Kidney (tissue), 14 donors: ENCODE measurements around the gene MPHOSPH9. TPM values are rescaled to one million over a fixed set of nuclear protein-coding genes. Genes with fewer than 3 reads are reported as not detected.

Experiments
- DNase-seq, 5 donors: peaks; one replicate each; pipeline ENCODE4 v3.0.0-alpha.2; 2013 to 2020
- FAIRE-seq: peaks from 2 replicates; lab custom pipeline; 2012; peaks lifted over from hg19 to GRCh38; lab: Jason Lieb, UNC
- H3K27ac ChIP-seq, 2 donors: one replicate each; pipeline ENCODE4 v1.7.0; 2013; ENCODE audit warnings: low read depth in 2 of 2, low read length in 2 of 2, inconsistent platforms in 1 of 2
- H3K27me3 ChIP-seq: one replicate; pipeline ENCODE4 v1.7.1; 2013; ENCODE audit warnings: low read length, inconsistent platforms; ENCODE audit not compliant: control insufficient read depth, insufficient read depth
- H3K36me3 ChIP-seq, 3 donors: one replicate each; pipeline versions ENCODE4 v1.7.0 to v1.7.1; 2013; ENCODE audit warnings: low read length in 3 of 3, control low read depth in 1 of 3, inconsistent platforms in 1 of 3; ENCODE audit not compliant: insufficient read depth in 3 of 3, control insufficient read depth in 2 of 3
- H3K4me1 ChIP-seq, 3 donors: one replicate each; pipeline versions ENCODE4 v1.7.0 to v1.7.1; 2013; ENCODE audit warnings: low read length in 3 of 3, inconsistent platforms in 1 of 3, low read depth in 1 of 3; ENCODE audit not compliant: control insufficient read depth in 2 of 3, insufficient read depth in 2 of 3
- H3K4me3 ChIP-seq, 3 donors: one replicate each; pipeline versions ENCODE4 v1.7.0 to v1.8.1; 2013; ENCODE audit warnings: low read length in 3 of 3, control low read depth in 1 of 3, inconsistent platforms in 1 of 3
- H3K9ac ChIP-seq, 3 donors: one replicate each; pipeline versions ENCODE4 v1.7.0 to v1.7.1; 2013; ENCODE audit warnings: low read length in 3 of 3, control low read depth in 1 of 3, inconsistent platforms in 1 of 3
- H3K9me3 ChIP-seq, 3 donors: one replicate each; pipeline versions ENCODE4 v1.7.0 to v1.7.1; 2013; ENCODE audit warnings: low read length in 3 of 3, control low read depth in 1 of 3, inconsistent platforms in 1 of 3; ENCODE audit not compliant: control insufficient read depth in 2 of 3, insufficient read depth in 1 of 3
- CTCF ChIP-seq: IDR thresholded peaks from 3 replicates; pipeline ENCODE4 v1.5.1; 2012; ENCODE audit warnings: mild to moderate bottlenecking, moderate library complexity, borderline replicate concordance; ENCODE audit not compliant: insufficient read depth; ENCODE audit errors: extremely low read depth
- intact Hi-C: fragments of 100-400 bp; cut with DNase I; formaldehyde crosslinking; loops from one replicate; pipeline ENCODE4 v1.11.1; 2022
- polyA plus RNA-seq: library from polyadenylated mRNA; stranded (reverse); fragments of 350-450 nt; fragmentation: Illumina TruSeq; extraction: RNeasy Lipid Tissue Mini Kit (QIAGEN cat#74804); gene quantifications from one replicate; pipeline ENCODE4 v1.2.3, GENCODE V29; 2014; ENCODE audit warnings: low read depth, low replicate concordance; ENCODE audit not compliant: insufficient read depth
- total RNA-seq: library from RNA; stranded (reverse); fragmentation: NEBNext Ultra II Directional; extraction: Animal tissue kit (Norgen Biotek cat#: 25700); gene quantifications from one replicate; pipeline ENCODE4 v1.2.1, GENCODE V29; 2021
- donor health status: control.
- donor health status: control.
- donor health status: control.
- donor health status: control.
- donor health status: control.
- donor health status: DM: yes; HTN: yes; CAD: no.
- donor health status: Normal renal cell carcinoma (clear cell type).

The MPHOSPH9 gene
- total and polyA plus RNA-seq, 2 donors from 2014 or later = 7.2 to 25.2 TPM

GRCh38 chr12:123164710-123165261, 68.2 kb downstream of the MPHOSPH9 start:
- H3K36me3 ChIP-seq = no peaks in the 10 kb centered on the region
- DNase-seq (peak in 1 of 5 donors; percentile 10), FAIRE-seq (peak; percentile 85)
- peak overlapping the region in 2 of 3 donors; percentile 26 to 44 for H3K4me3 ChIP-seq
- peak overlapping the region; percentile 75 to 90 for H3K27ac ChIP-seq
- intact Hi-C loops = no loop called here
- no peaks in the 10 kb centered on the region for H3K9me3 ChIP-seq
- peak overlapping the region in 1 of 3 donors; percentile 21 for H3K9ac ChIP-seq
- H3K27me3 ChIP-seq = no peaks in the 10 kb centered on the region
- peaks cover 0 to 43% (median 21%) of the 10 kb centered on the region in 3 donors for H3K4me1 ChIP-seq
- no peak for TF ChIP-seq CTCF

GRCh38 chr12:123164222-123164621, 68.7 kb downstream of the MPHOSPH9 start:
- intact Hi-C loops = no loop called here
- H3K4me3 ChIP-seq = peak overlapping the region in 2 of 3 donors; percentile 26 to 44
- DNase-seq (no peak), FAIRE-seq (no peak)
- peak overlapping the region in 2 of 3 donors; percentile 21 to 32 for H3K9ac ChIP-seq
- H3K27ac ChIP-seq = peak overlapping the region; percentile 75 to 90
- H3K27me3 ChIP-seq = no peaks in the 10 kb centered on the region
- peaks cover 0 to 43% (median 21%) of the 10 kb centered on the region in 3 donors for H3K4me1 ChIP-seq
- no peaks in the 10 kb centered on the region for H3K9me3 ChIP-seq
- no peak for TF ChIP-seq CTCF
- H3K36me3 ChIP-seq = no peaks in the 10 kb centered on the region

GRCh38 chr12:123163227-123163626, 69.7 kb downstream of the MPHOSPH9 start:
- TF ChIP-seq CTCF = no peak
- H3K4me1 ChIP-seq = peaks cover 0 to 43% (median 21%) of the 10 kb centered on the region in 3 donors
- no peaks in the 10 kb centered on the region for H3K27me3 ChIP-seq
- intact Hi-C loops = no loop called here
- no peak overlapping the region for H3K4me3 ChIP-seq
- no peaks in the 10 kb centered on the region for H3K36me3 ChIP-seq
- FAIRE-seq (no peak), DNase-seq (peak in 2 of 5 donors; percentile 58 to 60)
- no peaks in the 10 kb centered on the region for H3K9me3 ChIP-seq
- H3K27ac ChIP-seq = peak overlapping the region in 1 of 2 donors; percentile 52
- H3K9ac ChIP-seq = no peak overlapping the region
